ENCODE data around the gene TGFBR3L.

GRCh38 chr19:7916955-7917266 is 2.3 kb downstream of the TGFBR3L start:
- TF ChIP-seq, protein P1, sequence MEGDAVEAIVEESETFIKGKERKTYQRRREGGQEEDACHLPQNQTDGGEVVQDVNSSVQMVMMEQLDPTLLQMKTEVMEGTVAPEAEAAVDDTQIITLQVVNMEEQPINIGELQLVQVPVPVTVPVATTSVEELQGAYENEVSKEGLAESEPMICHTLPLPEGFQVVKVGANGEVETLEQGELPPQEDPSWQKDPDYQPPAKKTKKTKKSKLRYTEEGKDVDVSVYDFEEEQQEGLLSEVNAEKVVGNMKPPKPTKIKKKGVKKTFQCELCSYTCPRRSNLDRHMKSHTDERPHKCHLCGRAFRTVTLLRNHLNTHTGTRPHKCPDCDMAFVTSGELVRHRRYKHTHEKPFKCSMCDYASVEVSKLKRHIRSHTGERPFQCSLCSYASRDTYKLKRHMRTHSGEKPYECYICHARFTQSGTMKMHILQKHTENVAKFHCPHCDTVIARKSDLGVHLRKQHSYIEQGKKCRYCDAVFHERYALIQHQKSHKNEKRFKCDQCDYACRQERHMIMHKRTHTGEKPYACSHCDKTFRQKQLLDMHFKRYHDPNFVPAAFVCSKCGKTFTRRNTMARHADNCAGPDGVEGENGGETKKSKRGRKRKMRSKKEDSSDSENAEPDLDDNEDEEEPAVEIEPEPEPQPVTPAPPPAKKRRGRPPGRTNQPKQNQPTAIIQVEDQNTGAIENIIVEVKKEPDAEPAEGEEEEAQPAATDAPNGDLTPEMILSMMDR (IDR thresholded peaks at IDR 0.05; ENCODE audit: insufficient read depth, low read depth, low read length): no peak
- peak; percentile 85 for TF ChIP-seq EZH2 (IDR thresholded peaks at IDR 0.05; ENCODE audit: insufficient read depth, low read length)

Measured in astrocyte (in vitro differentiated cells and primary cell).